Astrocyte (in vitro differentiated cells and primary cell): ENCODE measurements around the gene GRHL1. TPM values are rescaled to one million over a fixed set of nuclear protein-coding genes. Genes with fewer than 3 reads are reported as not detected.

Experiments used
- DNase-seq: peaks from one replicate; pipeline ENCODE4 v3.0.0-alpha.2; 2010; ENCODE audit warnings: low read depth
- FAIRE-seq: peaks from 2 replicates; lab custom pipeline; 2011; peaks lifted over from hg19 to GRCh38; lab: Jason Lieb, UNC
- H2AFZ ChIP-seq: 2 replicates; pipeline ENCODE4 v1.6.0; 2012; ENCODE audit warnings: low read depth, low read length, inconsistent platforms
- H3K27ac ChIP-seq: 2 replicates; pipeline ENCODE4 v1.5.1; 2011; ENCODE audit warnings: low read depth, low read length, inconsistent platforms
- H3K27me3 ChIP-seq: 2 replicates; pipeline ENCODE4 v1.6.0; 2011; ENCODE audit warnings: low read length, inconsistent platforms; ENCODE audit not compliant: insufficient read depth
- H3K36me3 ChIP-seq: 2 replicates; pipeline ENCODE4 v1.5.1; 2011; ENCODE audit warnings: low read length, inconsistent platforms; ENCODE audit not compliant: insufficient read depth
- H3K4me1 ChIP-seq: 2 replicates; pipeline ENCODE4 v1.5.1; 2011; ENCODE audit warnings: low read length, inconsistent platforms; ENCODE audit not compliant: insufficient read depth
- H3K4me2 ChIP-seq: 2 replicates; pipeline ENCODE4 v1.6.0; 2012; ENCODE audit warnings: low read length, inconsistent platforms
- H3K4me3 ChIP-seq: 2 replicates; pipeline ENCODE4 v1.5.1; 2011; ENCODE audit warnings: low read depth, mild to moderate bottlenecking, low read length, inconsistent platforms; ENCODE audit not compliant: insufficient read depth
- H3K79me2 ChIP-seq: 2 replicates; pipeline ENCODE4 v1.6.0; 2012; ENCODE audit warnings: mild to moderate bottlenecking, low read length, inconsistent platforms; ENCODE audit not compliant: insufficient read depth
- H3K9ac ChIP-seq: 2 replicates; pipeline ENCODE4 v1.6.0; 2012; ENCODE audit warnings: mild to moderate bottlenecking, low read length, inconsistent platforms
- H3K9me3 ChIP-seq: 2 replicates; pipeline ENCODE4 v1.5.1; 2012; ENCODE audit warnings: low read depth, mild to moderate bottlenecking, low read length, inconsistent platforms; ENCODE audit not compliant: insufficient read depth
- H4K20me1 ChIP-seq: 2 replicates; pipeline ENCODE4 v1.6.0; 2012; ENCODE audit warnings: low read length, inconsistent platforms; ENCODE audit not compliant: insufficient read depth
- H3K27ac Mint-ChIP-seq: one replicate; pipeline ENCODE4 v1.8.0; 2021; ENCODE audit warnings: mild to moderate bottlenecking, mixed read lengths; ENCODE audit not compliant: unreplicated experiment
- H3K27me3 Mint-ChIP-seq: one replicate; pipeline ENCODE4 v1.8.0; 2021; ENCODE audit warnings: low read depth, mixed read lengths; ENCODE audit not compliant: unreplicated experiment
- H3K36me3 Mint-ChIP-seq: one replicate; pipeline ENCODE4 v1.8.0; 2021; ENCODE audit warnings: low read depth, mixed read lengths; ENCODE audit not compliant: unreplicated experiment
- H3K4me1 Mint-ChIP-seq: one replicate; pipeline ENCODE4 v1.8.0; 2021; ENCODE audit warnings: low read depth, mixed read lengths; ENCODE audit not compliant: unreplicated experiment
- H3K4me3 Mint-ChIP-seq: one replicate; pipeline ENCODE4 v1.8.0; 2021; ENCODE audit warnings: mild to moderate bottlenecking, moderate library complexity, mixed read lengths; ENCODE audit not compliant: unreplicated experiment
- H3K9me3 Mint-ChIP-seq: one replicate; pipeline ENCODE4 v1.8.0; 2021; ENCODE audit warnings: mild to moderate bottlenecking, mixed read lengths; ENCODE audit not compliant: unreplicated experiment
- CTCF ChIP-seq: IDR thresholded peaks from 2 replicates; pipeline ENCODE4 v1.5.1; 2011; ENCODE audit warnings: low read depth, mild to moderate bottlenecking, inconsistent platforms, low read length, moderate library complexity; ENCODE audit not compliant: insufficient read depth
- EZH2 ChIP-seq: IDR thresholded peaks from 2 replicates; pipeline ENCODE4 v1.6.1; 2012; ENCODE audit warnings: mild to moderate bottlenecking, low read length, inconsistent platforms; ENCODE audit not compliant: insufficient read depth
- total RNA-seq: library from RNA; stranded (reverse); gene quantifications from 2 replicates; pipeline ENCODE4 v1.2.1, GENCODE V29; 2021

Gene GRHL1
- total RNA-seq, 1 donor from 2014 or later, result 4.1 TPM

GRCh38 chr2:9941196-9941995 is 10.1 kb upstream of the GRHL1 start:
- Histone ChIP-seq H3K4me2 (peak overlapping the region; percentile 77), H3K27me3 (no peaks in the 10 kb centered on the region), H3K4me3 (no peak overlapping the region), H2AFZ (peak overlapping the region; percentile 69), H3K9me3 (no peaks in the 10 kb centered on the region), H3K27ac (peak overlapping the region; percentile 65), H3K36me3 (peaks cover 5% of the 10 kb centered on the region), H4K20me1 (no peaks in the 10 kb centered on the region), H3K9ac (peak overlapping the region; percentile 53), H3K79me2 (no peaks in the 10 kb centered on the region), H3K4me1 (peaks cover 14% of the 10 kb centered on the region)
- Mint-ChIP-seq H3K4me3 (peak overlapping the region; percentile 9), H3K4me1 (peaks cover 21% of the 10 kb centered on the region), H3K9me3 (no peaks in the 10 kb centered on the region), H3K27ac (peak overlapping the region; percentile 91), H3K27me3 (peaks cover 12% of the 10 kb centered on the region), H3K36me3 (no peaks in the 10 kb centered on the region)
- FAIRE-seq (no peak), DNase-seq (peak; percentile 84)
- no peak for TF ChIP-seq CTCF
- no peak for TF ChIP-seq EZH2

DNA sequence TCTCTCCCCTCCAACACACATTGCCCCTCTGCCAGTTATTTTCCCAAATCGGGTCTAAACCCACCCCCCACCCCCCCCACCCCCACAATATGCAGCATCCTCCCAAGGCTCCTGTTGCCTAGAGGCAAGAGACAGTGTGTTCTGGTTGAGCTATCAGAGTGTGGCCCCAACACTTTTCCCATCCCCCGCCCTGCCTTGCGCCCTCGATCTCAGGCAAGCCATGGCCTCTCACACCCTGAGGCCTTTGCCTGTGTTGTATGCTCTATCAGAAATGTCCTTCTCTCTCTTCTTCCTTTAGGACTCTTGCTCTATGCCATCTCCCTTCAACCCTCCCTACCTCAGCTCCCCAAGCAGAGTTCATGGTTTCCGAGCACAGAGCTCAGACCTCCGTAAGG is 9.5 kb upstream of the GRHL1 start:
- Histone ChIP-seq H3K4me2 (peak overlapping the region; percentile 77), H2AFZ (no peak overlapping the region), H3K27ac (no peak overlapping the region), H3K79me2 (no peaks in the 10 kb centered on the region), H4K20me1 (no peaks in the 10 kb centered on the region), H3K4me1 (peaks cover 14% of the 10 kb centered on the region), H3K9me3 (no peaks in the 10 kb centered on the region), H3K27me3 (no peaks in the 10 kb centered on the region), H3K4me3 (no peak overlapping the region), H3K36me3 (no peaks in the 10 kb centered on the region), H3K9ac (no peak overlapping the region)
- Mint-ChIP-seq H3K27me3 (peaks cover 13% of the 10 kb centered on the region), H3K36me3 (no peaks in the 10 kb centered on the region), H3K4me1 (peaks cover 21% of the 10 kb centered on the region), H3K9me3 (no peaks in the 10 kb centered on the region), H3K4me3 (no peak overlapping the region), H3K27ac (peak overlapping the region; percentile 91)
- TF ChIP-seq CTCF, result no peak
- no peak for TF ChIP-seq EZH2
- no peak for FAIRE-seq
- DNase-seq, result no peak

GRCh38 chr2:9944330-9944758 is 7.1 kb upstream of the GRHL1 start:
- H3K27me3 Mint-ChIP-seq, result peaks cover 18% of the 10 kb centered on the region
- no peaks in the 10 kb centered on the region for H3K9me3 ChIP-seq
- peaks cover 14% of the 10 kb centered on the region for H3K4me1 ChIP-seq
- H4K20me1 ChIP-seq, result no peaks in the 10 kb centered on the region
- H3K4me1 Mint-ChIP-seq, result peaks cover 21% of the 10 kb centered on the region
- TF ChIP-seq CTCF (no peak), EZH2 (no peak)
- no peak overlapping the region for H2AFZ ChIP-seq
- H3K36me3 Mint-ChIP-seq, result no peaks in the 10 kb centered on the region
- DNase-seq, result no peak
- no peaks in the 10 kb centered on the region for H3K36me3 ChIP-seq
- no peak overlapping the region for H3K4me3 ChIP-seq
- H3K9me3 Mint-ChIP-seq, result no peaks in the 10 kb centered on the region
- no peak overlapping the region for H3K27ac Mint-ChIP-seq
- H3K4me3 Mint-ChIP-seq, result no peak overlapping the region
- FAIRE-seq, result no peak
- H3K27me3 ChIP-seq, result no peaks in the 10 kb centered on the region
- no peak overlapping the region for H3K9ac ChIP-seq
- no peak overlapping the region for H3K27ac ChIP-seq
- H3K79me2 ChIP-seq, result no peaks in the 10 kb centered on the region
- no peak overlapping the region for H3K4me2 ChIP-seq
